ENCODE measurements around the gene ARHGEF19. TPM values are rescaled to one million over a fixed set of nuclear protein-coding genes. Genes with fewer than 3 reads are reported as not detected.

ARHGEF19 gene
- total and polyA plus RNA-seq, 9 of the 15 experiments (the other 6 are each of a cell fraction or from before 2014, with no cell fraction given), result 0.73 to 21.0 (median 5.2) TPM

DNA sequence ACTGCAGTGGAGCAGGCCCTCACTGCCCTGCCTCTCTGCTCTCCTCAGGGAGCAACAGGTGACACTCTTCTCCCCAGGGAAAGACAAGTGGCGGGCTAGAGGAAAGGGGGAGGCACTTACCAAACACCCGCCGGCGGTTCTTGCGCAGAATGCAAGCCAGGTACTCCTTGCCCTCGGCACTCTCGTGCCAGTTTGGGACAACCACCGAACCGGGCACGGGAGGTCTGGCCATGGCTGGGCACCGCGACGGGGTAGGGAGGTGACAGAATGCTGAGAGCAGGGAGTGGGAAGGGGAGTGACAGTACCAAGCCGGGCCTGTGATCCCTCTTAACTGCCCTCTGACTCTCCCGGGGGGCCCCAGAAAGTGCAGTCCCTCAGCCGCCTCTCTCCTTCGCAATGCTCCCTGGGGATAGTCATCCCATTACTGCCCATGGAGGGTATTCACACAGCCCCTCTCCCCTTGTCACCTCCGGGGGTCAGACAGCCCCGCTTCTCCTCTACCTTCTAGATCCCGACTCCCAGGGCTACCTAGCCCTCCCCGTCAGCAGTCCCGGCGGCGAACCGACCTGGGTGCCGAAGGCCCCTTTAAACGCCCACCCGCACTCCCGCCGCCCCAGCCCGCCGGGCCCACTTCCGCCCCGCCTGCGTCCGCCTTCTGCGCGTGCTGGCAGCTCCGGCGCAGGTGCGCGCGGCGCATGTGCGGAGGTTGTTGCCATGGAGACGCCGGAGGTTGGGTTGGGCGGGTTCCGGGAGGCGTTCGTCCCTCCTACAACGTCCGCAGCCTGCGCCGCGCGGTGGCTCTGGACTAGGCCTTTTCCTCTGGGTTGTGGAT is 24.3 kb upstream of the ARHGEF19 start, which contains the start of gene CPLANE2 (continued):
- TF ChIP-seq, protein P1, sequence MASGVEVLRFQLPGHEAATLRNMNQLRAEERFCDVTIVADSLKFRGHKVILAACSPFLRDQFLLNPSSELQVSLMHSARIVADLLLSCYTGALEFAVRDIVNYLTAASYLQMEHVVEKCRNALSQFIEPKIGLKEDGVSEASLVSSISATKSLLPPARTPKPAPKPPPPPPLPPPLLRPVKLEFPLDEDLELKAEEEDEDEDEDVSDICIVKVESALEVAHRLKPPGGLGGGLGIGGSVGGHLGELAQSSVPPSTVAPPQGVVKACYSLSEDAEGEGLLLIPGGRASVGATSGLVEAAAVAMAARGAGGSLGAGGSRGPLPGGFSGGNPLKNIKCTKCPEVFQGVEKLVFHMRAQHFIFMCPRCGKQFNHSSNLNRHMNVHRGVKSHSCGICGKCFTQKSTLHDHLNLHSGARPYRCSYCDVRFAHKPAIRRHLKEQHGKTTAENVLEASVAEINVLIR (CRISPR knock-in tag; IDR thresholded peaks at IDR 0.05), result peak; percentile 68; the same call in 1 of the 2 replicates
- 0 out of 2 replicates have a peak, but pooled peaks have one; percentile 65 for TF ChIP-seq ZKSCAN1 (IDR thresholded peaks at IDR 0.05; ENCODE audit: low read depth, low read length)
- TF ChIP-seq RBM34 (IDR thresholded peaks at IDR 0.05; ENCODE audit: borderline replicate concordance, insufficient read depth, low read length), result no peak
- TF ChIP-seq HSF4 (CRISPR knock-in tag; IDR thresholded peaks at IDR 0.05; ENCODE audit: borderline replicate concordance), result peak; percentile 60; the same call in 1 of the 2 replicates
- no peak for TF ChIP-seq ESRRB (CRISPR knock-in tag; IDR thresholded peaks at IDR 0.05; ENCODE audit: borderline replicate concordance)
- no peak for TF ChIP-seq ARNT (IDR thresholded peaks at IDR 0.05)
- TF ChIP-seq ETV6 (IDR thresholded peaks at IDR 0.05; ENCODE audit: borderline replicate concordance in 1 of 2, low read depth in 2 of 2, low read length in 1 of 2), result no peak
- TF ChIP-seq ETV6 (CRISPR knock-in tag; IDR thresholded peaks at IDR 0.05; ENCODE audit: borderline replicate concordance), result 0 out of 2 replicates have a peak, but pooled peaks have one; percentile 39
- TF ChIP-seq ZNF253 (CRISPR knock-in tag; conservative IDR thresholded peaks at IDR 0.05), result no peak
- TF ChIP-seq ZFPM2 (CRISPR knock-in tag; IDR thresholded peaks at IDR 0.05), result no peak
- no peak for TF ChIP-seq RAD51 (IDR thresholded peaks at IDR 0.05; ENCODE audit: borderline replicate concordance, low read depth)
- TF ChIP-seq ETS1 (conservative IDR thresholded peaks at IDR 0.05; ENCODE audit: control insufficient read depth, low read depth, low read length), result peak; percentile 94
- peak; percentile 98 for TF ChIP-seq NRF1 (conservative IDR thresholded peaks at IDR 0.05 in 1 of 2, IDR thresholded peaks at IDR 0.05 in 1 of 2)
- peak; percentile 81 for TF ChIP-seq TBP (optimal IDR thresholded peaks at IDR 0.05; ENCODE audit: low read depth, low read length)
- TF ChIP-seq REST (IDR thresholded peaks at IDR 0.05; ENCODE audit: borderline replicate concordance), result no peak
- 0 out of 2 replicates have a peak, but pooled peaks have one; percentile 34 for TF ChIP-seq REST (CRISPR knock-in tag; IDR thresholded peaks at IDR 0.05; ENCODE audit: low read depth)
- peak; percentile 66 for TF ChIP-seq NEUROD1 (IDR thresholded peaks at IDR 0.05; ENCODE audit: borderline replicate concordance, low read depth, low read length, partially characterized antibody)

Data from K562 (cell line).